GM19395 (cell line): ENCODE results near the gene CTBP2.
"Not testable (repeated sequence)": the region's sequence is repeated elsewhere in the genome, so short reads cannot be mapped to it uniquely, and the experiment has no call there.

Experiments
- ATAC-seq: cut with Tn5 transposase; IDR thresholded peaks from one replicate; pipeline ENCODE4 v1.9.1; 2021; ENCODE audit warnings: mild to moderate bottlenecking, moderate library complexity; ENCODE audit not compliant: unreplicated experiment

Gene CTBP2

DNA sequence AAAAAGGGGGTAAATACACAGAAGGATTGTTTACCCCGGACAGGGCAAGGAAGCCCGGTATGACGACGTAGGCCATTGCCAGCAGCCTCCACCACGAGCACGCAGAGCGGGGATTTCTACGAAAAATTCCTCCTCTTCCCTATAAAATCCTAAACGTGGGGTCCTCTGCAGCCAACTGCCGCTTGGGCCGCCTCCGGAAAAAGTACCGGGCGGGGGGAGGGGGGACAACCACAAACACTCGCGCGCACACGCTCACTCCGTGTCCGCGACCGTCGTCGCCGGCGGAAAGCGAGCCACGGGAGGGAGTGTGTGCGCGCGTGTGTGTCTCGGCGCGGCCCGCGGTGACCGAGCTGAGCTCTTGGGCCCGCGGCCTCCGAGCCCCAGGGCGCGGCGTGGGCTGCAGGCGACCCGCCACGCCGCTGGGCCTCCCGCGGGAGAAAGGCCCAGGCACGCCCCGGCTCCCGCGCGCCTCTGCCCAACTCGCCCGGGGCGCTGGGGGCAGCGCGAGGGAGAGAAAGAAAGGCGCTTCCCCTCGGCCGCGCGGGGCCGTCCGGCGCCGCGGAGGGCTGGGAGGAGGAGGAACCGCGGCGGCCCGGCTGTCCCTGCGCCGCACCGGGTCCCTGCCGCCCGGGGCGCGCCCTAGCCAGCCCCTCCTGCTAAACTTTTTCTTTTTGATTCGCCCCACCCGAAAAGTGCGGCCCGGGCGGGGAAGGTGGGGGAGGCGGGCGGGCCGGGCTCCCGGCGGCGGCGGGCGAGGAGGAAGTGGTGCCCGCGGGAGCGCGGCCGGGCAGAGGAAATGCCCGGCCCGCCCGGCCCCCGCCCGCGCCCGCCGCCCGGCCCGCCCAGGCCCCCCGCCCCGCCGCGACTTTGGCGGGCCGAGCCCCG lies 1.5 kb downstream of the CTBP2 start:
- ATAC-seq = no peak

DNA sequence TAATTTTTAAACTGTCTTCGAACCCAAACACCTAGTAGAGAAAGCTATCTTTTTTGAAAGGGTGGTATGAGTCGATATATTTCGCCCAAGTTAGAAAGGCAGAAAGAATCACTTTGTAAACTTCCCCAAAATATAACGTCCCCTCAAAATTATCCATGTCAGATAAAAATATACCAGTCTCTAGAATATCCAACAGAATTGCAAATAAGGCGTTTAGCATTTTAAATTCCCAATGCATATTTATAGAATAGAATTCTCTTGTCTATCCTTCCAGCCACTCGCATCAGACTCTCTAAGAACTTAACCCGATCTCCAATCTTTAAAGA lies 2.1 kb downstream of the CTBP2 start:
- ATAC-seq = no peak

DNA sequence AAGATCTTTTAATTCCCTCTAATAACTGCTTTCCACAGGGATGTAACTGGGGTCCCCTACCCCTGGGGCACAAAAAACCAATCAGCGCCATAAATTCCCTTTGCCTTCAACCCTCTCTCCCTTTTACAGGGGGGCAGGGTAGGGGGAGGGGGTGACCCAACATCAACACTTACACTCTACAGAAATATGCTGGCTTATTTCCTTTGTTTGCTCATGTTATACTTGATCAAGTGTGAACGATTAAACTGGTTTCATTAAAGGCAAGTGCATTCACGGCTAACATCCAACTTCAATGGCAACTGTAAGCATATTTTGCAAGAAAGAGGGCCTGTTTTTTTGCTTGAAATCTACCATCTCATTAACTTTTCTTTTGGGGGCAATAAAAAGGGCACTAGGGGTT lies 2.9 kb downstream of the CTBP2 start:
- ATAC-seq = no peak

DNA sequence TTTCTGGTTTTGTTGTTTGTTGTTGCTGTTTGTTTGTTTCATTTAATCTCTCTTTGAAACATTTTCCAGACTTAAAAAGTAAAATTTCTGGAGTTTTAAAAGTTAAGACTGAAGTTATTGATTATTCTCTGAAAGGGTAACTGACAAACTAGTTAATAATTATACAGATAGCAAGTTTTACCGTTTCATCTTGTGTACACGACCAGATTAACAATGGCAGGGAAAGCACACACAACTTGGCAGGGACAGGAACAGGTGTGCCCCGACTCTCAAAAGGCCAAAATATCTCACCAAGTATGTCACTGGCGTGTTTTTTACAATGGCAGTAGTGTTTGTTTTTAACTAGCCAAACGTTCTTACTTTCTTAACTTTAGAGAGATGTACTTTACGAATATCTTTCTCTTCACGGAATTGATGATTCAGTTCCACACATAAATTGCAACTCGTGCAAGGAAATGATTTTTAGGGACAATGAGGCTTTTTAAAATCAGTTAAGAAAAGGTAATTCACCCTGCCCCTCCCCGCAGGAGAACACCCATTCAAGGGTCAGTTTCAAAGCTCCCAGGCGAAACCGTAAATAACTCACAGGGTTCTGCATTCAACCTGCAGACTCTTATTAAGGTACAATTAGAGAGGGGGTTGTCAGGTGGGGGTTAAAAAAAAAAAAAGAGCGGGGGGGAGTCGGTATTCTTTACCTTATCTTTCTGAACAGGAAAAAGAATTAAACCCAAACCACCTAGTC lies 3.5 kb downstream of the CTBP2 start:
- no peak for ATAC-seq

DNA sequence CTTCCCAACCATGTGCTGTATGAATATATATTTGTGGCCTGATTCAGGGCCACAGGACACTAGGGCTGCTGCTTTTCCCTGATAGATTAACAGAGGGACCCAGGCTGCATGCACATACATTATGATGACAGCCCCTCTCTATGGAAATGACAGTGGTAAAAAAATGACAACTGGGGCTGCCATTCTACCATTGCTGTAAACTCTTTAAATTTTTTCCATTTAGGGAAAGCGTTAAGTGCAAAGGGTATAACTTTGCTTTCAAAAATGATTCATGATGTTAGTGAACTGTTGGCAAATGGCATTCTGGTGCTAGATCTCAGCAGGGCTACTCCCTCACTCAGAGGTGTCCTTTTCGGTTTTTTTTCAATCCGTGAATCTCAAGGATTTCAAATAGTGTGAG lies 4.2 kb downstream of the CTBP2 start:
- no peak for ATAC-seq

DNA sequence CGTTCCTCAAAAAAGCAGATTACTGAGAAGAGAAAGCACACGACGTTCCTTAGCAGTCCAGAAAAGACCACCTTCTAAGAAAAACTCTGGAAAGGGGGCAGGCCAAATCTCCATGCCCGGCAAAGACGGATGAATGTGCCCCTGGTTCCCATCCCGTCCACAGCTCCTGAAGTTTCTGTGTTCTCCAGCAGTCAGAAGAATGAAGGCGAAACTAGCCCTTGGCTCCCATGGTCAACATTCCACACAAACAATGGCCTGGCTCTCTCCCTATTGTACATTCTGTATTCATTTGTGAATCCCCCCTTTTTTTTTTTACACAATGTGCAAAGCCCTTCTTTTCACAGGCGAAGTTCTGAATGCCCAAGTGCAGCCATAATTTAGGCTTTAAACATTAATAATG lies 5.3 kb downstream of the CTBP2 start:
- no peak for ATAC-seq

DNA sequence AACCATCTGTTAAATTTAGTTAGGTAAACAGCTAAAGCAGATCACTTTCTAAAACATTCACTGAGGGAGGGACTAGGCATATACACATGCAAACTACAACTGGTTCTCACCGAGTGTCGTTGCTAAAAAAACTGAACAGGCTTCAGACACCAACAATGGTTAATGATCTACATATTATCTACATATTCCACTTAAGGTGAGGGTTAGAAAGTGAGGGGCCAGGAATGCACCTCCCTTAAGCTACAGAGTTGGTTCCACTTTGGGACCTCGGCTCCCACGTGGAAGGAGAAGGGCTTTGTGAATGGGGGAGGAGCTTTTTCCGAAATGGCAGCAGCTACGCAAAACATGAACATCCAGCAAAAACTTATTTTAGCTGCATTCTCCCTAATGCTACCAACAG lies 5.8 kb downstream of the CTBP2 start:
- no peak for ATAC-seq

DNA sequence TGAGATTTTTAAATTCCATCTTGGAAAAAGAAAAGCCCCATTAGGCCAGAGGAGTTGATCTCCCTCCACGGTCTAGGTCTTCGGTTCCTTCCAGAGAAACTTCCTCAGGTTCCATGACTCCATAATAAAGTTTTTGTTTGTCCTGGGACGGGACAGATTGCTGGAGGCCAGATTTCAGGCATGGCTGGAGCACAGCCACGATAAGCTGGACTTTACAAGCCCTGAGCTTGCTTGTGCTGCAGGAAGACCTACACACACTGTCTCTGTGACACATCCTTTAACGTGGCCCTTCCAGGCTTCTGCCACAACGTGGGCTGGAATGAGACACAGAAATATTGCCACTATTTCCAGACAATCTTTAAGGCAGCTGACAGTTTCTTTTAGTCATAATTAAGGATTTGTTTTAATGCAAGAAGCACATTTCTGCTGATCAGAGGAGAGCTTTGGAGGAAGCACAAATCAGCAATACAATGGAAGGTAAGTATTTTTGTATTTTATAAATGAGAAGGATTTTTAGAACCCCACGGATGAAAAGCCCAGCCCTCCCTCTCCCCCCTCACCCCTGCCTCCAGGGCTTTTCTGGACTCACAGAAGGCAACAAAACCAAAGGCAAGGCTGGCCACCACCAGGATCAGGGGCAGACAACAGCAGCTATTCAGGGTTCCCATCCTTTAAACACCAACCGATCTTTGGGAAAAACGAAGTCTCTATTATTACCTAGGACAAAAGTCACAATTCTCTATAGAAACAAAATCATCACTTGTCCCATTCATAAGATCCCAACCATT lies 6.5 kb downstream of the CTBP2 start:
- no peak for ATAC-seq

DNA sequence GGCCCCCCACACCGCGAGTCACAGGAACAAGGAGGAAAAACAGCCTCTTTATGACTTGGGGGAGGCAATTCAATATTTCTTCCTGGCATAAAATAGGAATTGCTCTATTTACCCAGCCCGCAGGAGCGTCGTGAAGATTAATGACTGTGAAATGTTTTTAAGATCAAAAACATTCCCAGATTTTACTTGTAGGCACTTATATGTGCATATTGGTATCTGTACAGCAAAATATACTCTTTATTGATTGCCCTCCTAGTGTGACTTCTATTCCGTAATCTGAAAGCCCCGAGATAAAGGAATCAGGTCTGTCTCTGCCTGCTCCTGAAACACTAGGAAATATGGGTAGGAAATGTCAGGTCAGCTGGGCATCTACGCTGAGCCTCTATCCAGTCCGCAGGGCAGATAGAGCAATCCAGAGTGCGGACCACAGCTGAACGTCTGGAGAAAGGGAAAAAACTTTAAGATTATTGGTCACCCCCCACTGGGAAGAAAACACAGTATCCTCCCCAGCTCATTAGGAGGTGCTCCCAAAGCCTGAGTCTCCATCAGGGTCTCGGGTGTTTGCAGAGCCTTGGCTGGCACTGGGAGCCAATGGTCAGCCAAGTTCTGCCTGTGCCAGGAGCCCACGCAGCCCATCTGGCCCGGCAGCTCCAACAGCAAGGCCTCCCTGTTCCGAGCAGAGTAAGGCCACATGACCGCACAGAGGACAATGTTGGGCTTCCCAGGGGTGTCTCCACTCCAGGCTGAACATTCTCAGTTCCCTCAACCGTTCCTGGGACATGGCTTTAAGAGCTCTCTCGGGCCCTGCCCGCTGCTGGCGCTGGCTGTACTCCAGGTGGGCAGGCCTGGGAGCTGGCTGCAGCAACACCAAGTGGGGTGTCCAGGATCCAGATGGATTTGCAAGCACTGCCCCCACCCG lies 7.7 kb downstream of the CTBP2 start:
- no peak for ATAC-seq

DNA sequence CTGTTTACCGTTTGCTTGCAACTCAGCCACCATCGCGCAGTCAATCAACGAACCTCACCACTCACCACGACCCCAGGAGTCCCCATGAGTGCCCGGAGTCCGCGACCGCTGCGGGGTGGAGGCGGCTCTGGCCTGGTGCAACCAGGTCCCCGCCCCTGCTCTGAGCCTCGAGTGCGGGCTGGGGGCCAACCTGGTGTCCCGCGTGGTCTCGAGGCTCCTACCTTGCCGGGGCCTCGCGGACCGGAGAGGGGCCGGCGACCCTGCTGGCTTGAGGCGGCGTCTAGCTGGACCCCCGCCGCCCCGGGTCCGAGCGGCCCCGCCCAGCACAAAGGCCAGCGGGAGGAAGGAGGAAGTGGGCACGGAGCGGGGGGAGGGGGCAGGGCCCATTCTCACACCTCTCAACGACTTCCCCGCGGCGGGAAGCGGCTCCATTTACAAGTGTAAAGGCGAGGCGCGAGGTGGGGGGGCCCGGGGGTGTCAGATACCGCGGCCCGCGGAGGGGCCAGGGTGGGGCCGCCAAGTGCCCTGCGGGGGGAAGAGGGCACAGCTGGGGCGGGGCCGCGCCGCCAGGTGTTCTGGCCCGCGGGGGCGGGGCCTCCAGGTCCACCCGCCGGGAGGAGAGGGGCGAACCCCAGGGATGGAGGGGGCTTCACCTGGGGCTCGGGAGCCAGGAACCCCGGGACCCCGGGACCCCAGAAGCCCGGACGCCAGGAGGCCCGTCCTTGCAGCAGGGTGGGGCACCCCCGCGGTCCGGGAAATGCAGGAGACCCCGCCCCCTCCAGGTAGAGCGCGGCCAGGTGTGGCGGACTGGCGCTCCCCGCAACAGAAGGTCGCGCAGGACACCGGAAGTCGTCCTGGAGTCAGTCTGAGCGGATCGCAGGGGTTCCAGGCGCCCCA lies 8.6 kb downstream of the CTBP2 start:
- no peak for ATAC-seq

DNA sequence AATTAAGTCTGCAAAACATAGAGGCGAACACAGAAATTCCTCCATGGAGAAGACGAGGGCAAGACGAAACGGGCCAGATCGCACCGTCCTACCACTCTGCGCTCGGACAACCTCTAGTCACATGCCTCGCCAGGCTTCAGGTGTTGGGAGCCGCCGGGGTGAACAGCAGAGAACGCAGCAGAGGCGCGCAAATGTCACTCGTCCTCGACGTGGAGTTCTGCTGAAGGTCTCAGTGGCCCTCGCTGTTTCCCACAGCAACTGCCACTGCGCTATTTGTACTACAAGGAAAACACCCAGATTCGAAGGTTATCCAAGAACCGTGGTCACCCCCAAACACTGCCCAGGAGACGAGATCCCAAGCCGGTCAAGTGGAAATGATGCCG lies 9.2 kb downstream of the CTBP2 start:
- no peak for ATAC-seq

DNA sequence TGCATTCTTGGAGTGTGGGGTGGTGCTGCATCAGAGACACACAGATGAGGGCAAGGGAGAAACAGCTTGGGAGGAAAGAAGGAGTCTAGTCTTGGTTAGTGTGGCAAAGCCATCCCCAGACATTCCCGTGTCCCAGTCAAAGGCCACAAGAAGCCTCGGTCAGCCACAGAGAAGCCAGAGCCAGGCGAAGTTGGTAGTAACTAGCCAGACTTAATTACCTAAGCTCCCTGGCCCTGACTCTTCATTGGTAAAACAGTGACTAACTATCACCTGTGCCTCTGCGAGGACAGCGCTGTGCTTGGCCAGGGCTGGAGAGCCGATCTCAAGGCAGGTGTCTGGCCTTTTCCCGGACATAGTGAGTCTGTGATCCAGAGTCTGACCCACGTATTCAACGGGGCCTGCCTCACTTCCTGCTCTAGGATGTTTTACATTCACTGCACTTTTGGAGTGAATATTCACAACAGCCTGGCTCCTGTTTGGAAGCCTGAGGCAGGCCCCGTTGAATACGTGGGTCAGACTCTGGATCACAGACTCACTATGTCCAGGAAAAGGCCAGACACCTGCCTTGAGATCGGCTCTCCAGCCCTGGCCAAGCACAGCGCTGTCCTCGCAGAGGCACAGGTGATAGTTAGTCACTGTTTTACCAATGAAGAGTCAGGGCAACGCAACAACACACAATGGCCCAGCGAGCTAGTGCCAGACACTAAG lies 9.8 kb downstream of the CTBP2 start:
- not testable (repeated sequence) for ATAC-seq

DNA sequence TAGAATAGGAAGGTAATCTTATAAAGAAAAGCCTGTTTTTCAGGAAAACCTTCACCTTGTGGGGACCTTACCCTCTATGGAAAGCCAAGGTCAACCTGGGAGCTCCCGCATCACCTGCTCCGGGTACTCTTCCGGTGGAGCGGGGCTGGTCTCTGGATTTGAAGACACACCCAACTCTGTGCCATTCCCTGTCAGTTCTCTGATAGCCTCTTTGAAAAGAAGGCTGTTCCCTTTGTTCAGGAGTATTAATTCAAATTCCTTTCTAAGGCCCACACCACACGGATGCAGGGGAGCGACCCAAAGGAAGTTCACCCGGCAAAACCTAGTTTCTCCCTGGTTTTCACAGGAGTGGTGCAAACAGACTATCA lies 10.7 kb downstream of the CTBP2 start:
- no peak for ATAC-seq

DNA sequence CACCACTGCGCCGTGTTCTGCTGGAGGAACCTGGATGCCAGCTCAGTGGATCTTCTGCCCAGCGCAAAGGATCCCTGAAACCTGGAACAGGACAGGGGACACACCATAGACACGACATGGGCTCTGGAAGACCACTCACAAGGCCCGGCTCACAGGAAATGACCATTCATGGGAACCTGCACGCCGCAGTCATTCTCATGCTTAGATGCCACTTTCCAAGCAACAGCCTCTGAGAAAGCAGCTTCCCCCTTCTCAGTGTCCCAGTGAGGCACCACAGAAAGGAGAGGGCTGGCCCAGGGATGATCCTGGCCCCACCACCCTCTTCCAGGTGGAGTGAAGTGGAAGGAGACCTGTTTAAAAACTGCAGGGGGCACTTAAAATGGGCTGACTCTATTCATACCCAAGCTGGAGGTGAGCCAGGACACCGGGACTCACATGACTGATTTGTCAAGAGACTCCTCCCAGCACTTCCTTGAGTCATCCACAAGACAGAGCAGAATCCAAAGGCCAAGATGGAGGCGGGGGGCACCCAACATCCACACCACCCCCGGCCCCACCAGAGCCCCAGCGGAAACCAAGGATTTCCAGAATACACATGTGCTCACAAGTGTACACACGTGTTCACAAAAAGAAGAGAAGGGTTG lies 11.2 kb downstream of the CTBP2 start:
- no peak for ATAC-seq

DNA sequence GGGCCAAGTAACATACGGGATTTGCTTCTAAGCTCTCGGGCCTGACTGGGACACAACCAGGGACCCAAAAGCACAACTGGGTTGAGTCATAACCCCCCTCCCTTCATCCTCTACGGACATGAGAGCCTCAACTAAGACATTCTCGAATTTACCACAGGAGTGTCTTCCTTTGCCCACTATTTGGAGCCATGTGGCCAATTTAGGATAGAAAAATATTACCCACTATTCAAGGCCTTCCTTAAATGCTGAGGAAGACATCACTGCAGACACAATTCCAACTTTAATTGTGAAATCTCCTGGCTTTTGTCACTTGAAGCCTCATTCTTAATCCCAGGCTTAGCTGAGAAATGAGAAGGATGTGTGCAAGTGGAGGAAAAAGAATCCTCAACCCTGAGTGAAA lies 11.8 kb downstream of the CTBP2 start:
- ATAC-seq = no peak

DNA sequence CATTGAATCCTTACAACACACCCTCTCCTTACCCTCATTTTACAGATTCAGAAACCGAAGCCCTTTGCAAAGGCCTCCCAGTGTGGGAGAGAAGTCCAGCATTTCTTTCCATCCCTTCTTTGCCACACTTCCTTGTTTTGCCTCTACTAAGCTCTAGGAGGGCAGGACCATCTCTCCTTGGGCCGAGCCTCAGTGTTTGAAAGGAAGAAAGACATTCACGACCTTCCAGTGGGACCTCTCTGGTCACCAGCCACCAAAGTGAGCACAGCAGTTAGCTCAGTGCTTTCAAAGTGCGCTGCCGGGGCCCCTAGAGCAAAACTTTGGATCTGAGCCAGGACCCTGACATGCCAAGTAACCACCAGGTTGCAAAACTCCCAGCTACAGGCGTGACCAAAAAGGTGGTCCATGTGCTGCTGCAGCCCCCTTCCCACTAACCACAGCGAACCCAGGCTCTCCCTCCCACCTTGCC lies 12.4 kb downstream of the CTBP2 start:
- ATAC-seq = no peak

DNA sequence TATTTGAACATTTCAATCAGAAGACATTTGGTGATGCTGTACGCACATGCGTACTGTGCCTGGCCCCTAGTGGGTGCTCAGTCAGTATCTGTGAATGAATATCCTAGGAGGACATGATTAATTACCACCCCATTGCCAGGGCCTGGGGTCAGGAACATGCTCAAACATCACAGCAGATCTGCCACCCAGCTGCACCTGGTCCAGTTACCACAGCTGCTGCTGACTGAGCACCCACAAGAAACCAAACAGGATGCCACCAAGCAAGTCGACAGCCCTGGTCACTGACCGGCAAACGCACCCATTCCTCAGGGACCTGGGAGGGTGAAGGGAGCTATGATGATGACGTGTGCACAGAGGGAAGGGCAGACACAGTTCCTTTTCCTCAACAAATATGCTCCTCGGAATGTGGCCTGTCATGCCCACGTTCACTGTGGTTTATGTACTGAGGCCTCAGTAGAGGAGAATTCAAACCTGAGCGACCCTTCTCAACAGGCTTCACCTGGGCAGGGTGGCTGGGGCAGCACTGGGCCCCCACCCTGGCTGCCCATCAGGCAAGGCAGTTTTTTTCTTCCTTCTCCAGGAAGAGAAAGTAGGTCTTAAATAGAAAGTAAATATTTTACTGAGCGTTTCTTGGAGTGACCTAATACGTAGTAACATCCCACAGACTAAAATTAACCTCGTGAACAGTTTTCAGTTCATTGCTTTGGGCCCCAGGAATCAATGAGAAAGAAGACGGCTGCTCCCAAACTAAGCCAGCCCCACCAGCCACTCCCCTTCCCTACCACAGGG lies 13.4 kb downstream of the CTBP2 start:
- ATAC-seq = peak; percentile 47

DNA sequence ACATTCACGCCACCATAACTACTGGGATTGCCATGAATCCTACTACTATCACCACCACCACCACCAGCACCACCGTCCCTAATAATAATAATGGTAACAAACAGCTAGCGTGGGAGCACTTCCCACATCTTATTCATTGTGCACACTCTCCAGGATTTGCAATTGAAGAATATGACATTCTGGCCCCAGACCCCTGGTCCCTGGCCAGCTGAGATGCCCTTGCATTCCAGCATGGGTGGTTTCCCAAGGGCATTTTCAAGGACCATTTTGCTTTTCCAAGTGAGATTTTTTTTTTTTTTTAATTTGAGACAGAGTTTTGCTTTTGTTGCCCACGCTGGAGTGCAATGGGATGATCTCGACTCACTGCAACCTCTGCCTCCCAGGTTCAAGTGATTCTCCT lies 14.7 kb downstream of the CTBP2 start:
- no peak for ATAC-seq
